Ectodermal cell (in vitro differentiated cells): Measurements from ENCODE around the gene EPHA7.

Experiments used
- H3K27ac ChIP-seq: 2 replicates; pipeline ENCODE4 v1.7.0; 2013; ENCODE audit warnings: mild to moderate bottlenecking, low read depth, low read length; ENCODE audit not compliant: insufficient read depth, poor library complexity, severe bottlenecking
- H3K27me3 ChIP-seq: 2 replicates; pipeline ENCODE4 v1.7.0; 2013; ENCODE audit warnings: mild to moderate bottlenecking, low read length; ENCODE audit not compliant: insufficient read depth, control insufficient read depth, poor library complexity, severe bottlenecking
- H3K36me3 ChIP-seq: one replicate; pipeline ENCODE4 v1.7.0; 2013; ENCODE audit warnings: low read length; ENCODE audit not compliant: control insufficient read depth, insufficient read depth
- H3K4me1 ChIP-seq: one replicate; pipeline ENCODE4 v1.7.0; 2013; ENCODE audit warnings: low read length; ENCODE audit not compliant: control insufficient read depth, insufficient read depth
- H3K4me3 ChIP-seq: 2 replicates; pipeline ENCODE4 v1.7.0; 2013; ENCODE audit warnings: low read depth, low read length, control low read depth; ENCODE audit not compliant: insufficient read depth
- H3K9me3 ChIP-seq: 2 replicates; pipeline ENCODE4 v1.7.0; 2013; ENCODE audit warnings: mild to moderate bottlenecking, low read length, moderate library complexity; ENCODE audit not compliant: control insufficient read depth
- WGBS, 2 experiments: methylation state at CpG; one replicate each; pipeline ENCODE4 v1.1.7; 2013; ENCODE audit warnings: missing lambda C conversion rate in 2 of 2; 5-methylcytosine and 5-hydroxymethylcytosine counted together

The EPHA7 gene

GRCh38 chr6:93222071-93222851 is 197.1 kb downstream of the EPHA7 start:
- no peaks in the 10 kb centered on the region for H3K4me1 ChIP-seq
- no peaks in the 10 kb centered on the region for H3K36me3 ChIP-seq
- H3K27me3 ChIP-seq: no peaks in the 10 kb centered on the region
- no peak overlapping the region for H3K27ac ChIP-seq
- no peaks in the 10 kb centered on the region for H3K9me3 ChIP-seq
- 86 to 92% methylated on average over 3 of the region's 4 CpGs for WGBS, 2 experiments
- no peak overlapping the region for H3K4me3 ChIP-seq

GRCh38 chr6:93219447-93219846 is 199.9 kb downstream of the EPHA7 start:
- Histone ChIP-seq H3K27ac (no peak overlapping the region), H3K27me3 (no peaks in the 10 kb centered on the region)
- WGBS, 2 experiments: 92 to 95% methylated on average over 1 of the region's 1 CpG

DNA sequence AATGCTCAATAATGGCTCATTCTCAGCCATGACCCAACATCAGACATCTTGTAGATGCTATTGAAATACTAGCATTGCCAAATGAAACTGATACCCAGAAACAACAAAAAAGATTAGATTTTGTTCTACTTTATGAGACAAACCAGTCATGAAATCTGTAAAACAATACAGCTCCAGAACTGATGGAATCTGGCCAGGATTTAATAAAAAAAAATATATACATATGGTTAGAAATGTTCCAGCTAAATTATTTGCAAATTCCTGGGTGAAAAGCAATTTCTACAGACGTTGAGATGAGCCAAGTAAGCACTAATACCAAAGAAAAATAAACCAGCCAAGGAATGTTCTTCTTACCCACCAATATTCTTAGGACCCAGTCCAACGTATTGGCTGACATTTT is 201.3 kb downstream of the EPHA7 start:
- WGBS, 2 experiments: 92 to 100% methylated on average over 1 of the region's 2 CpGs
- H3K27me3 ChIP-seq: no peaks in the 10 kb centered on the region
- H3K4me3 ChIP-seq: no peak overlapping the region
- no peaks in the 10 kb centered on the region for H3K36me3 ChIP-seq
- H3K4me1 ChIP-seq: no peaks in the 10 kb centered on the region
- no peaks in the 10 kb centered on the region for H3K9me3 ChIP-seq
- no peak overlapping the region for H3K27ac ChIP-seq

More at GRCh38 chr6:93219447-93219846, 199.9 kb downstream of the EPHA7 start:
- Histone ChIP-seq H3K4me3 (no peak overlapping the region), H3K9me3 (no peaks in the 10 kb centered on the region), H3K36me3 (no peaks in the 10 kb centered on the region), H3K4me1 (no peaks in the 10 kb centered on the region)

DNA sequence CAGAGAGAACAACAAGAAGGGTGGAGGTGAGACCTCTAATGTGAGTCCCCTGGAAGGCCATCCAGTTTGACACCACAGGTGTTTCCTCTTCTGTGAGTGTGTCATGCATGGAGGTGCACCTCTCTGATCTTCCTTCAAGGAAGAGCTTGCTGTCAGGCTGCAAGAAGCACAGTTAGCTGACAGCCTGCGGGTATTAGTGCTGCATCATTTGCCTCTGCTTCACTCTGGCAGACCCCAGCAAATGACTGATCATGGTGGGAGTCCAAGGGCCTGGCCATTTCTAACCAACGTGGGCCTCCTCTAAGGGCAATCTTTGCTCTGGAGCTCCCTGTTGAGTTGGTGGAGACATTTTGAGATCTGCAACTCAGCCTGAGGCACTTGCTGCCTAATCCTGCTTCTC is 206.3 kb downstream of the EPHA7 start:
- Histone ChIP-seq H3K36me3 (no peaks in the 10 kb centered on the region), H3K4me1 (no peaks in the 10 kb centered on the region), H3K27ac (no peak overlapping the region), H3K9me3 (no peaks in the 10 kb centered on the region), H3K27me3 (no peaks in the 10 kb centered on the region), H3K4me3 (no peak overlapping the region)
- WGBS, 2 experiments: 78 to 81% methylated on average over 2 of the region's 2 CpGs

DNA sequence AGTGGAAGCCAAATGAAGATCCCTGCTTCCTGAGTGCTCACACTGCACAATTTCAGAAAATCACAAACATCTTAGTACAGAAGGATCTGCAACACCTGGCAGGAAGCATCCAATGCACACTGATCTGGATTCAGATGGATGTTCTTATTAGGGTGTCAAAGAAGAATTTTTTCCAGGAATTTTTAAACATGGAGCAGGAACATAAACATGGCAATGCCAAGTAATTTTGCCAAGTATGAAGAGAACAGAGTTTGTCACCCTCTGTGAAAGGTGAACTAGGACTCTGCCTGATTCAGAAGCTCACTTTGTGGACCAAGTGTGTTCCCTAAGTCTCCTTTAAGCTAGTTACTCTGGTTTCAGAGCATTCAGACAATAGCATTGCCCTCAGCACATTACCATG is 208.5 kb downstream of the EPHA7 start:
- Histone ChIP-seq H3K27ac (no peak overlapping the region), H3K9me3 (no peaks in the 10 kb centered on the region), H3K4me3 (no peak overlapping the region), H3K4me1 (no peaks in the 10 kb centered on the region), H3K27me3 (no peaks in the 10 kb centered on the region), H3K36me3 (no peaks in the 10 kb centered on the region)

- WGBS, 2 experiments: 93 to 95% methylated on average over 3 to 4 of the region's 4 CpGs
- Histone ChIP-seq H3K4me1 (no peaks in the 10 kb centered on the region), H3K27ac (no peak overlapping the region), H3K27me3 (no peaks in the 10 kb centered on the region), H3K9me3 (no peaks in the 10 kb centered on the region), H3K36me3 (no peaks in the 10 kb centered on the region), H3K4me3 (no peak overlapping the region)
These were observed 210.0 kb downstream of the EPHA7 start for GRCh38 chr6:93209358-93209757.

DNA sequence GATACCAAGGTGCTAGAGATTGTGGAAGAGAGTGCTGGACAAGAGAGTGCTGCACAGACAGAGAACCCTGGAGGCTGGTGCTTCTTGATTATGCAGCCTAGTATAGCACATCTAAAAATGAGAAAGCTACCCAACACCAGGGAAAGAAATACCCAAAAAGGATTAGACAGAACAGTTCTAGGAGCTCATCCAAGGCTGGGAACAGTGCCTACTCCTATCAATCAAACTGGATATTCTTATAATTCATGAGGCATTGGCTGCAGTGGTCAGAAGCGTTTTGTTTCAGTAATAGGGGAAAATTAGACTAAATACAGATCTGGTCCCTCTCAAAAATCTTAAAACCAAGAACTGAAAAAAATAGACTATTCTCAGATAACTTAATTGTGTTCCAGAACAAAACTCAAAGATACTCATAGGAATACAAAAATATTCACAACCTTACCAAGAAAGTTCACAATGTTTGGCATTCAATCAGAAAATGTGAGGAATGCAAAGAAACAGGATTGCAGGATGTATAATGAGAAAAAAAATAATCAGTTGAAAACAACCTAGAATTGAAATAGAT is 222.9 kb downstream of the EPHA7 start:
- WGBS, 2 experiments: 88% methylated on average over 1 of the region's 1 CpG; no CpG with 5 or more reads in 1 of the 2 experiments
- no peaks in the 10 kb centered on the region for H3K9me3 ChIP-seq
- H3K27me3 ChIP-seq: no peaks in the 10 kb centered on the region
- no peaks in the 10 kb centered on the region for H3K36me3 ChIP-seq
- H3K4me1 ChIP-seq: no peaks in the 10 kb centered on the region
- H3K4me3 ChIP-seq: no peak overlapping the region
- H3K27ac ChIP-seq: no peak overlapping the region

DNA sequence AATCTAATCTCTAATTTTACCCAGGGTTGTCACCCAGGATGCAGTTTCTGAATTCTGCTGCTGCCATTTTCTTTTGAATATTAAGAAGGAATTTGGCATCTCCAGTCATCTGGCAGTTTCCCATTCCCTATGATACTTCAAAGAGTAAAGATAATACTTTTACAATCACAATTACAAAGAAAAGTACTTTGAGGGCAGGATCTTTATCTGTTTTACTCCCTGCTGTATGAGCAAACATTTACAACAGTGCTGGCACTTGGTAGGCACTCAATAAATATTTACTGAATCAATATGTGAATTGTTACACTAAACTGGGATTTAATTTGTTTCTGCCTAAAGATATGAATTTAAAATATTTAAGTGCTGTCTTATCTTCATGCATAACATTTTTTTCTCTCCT is 224.9 kb downstream of the EPHA7 start:
- Histone ChIP-seq H3K27ac (no peak overlapping the region), H3K4me1 (no peaks in the 10 kb centered on the region), H3K9me3 (no peaks in the 10 kb centered on the region), H3K27me3 (no peaks in the 10 kb centered on the region), H3K4me3 (no peak overlapping the region), H3K36me3 (no peaks in the 10 kb centered on the region)

- Histone ChIP-seq H3K36me3 (no peaks in the 10 kb centered on the region), H3K27me3 (no peaks in the 10 kb centered on the region), H3K27ac (no peak overlapping the region), H3K4me1 (no peaks in the 10 kb centered on the region), H3K9me3 (no peaks in the 10 kb centered on the region), H3K4me3 (no peak overlapping the region)
- 100% methylated on average over 1 of the region's 2 CpGs; no CpG with 5 or more reads in 1 of the 2 experiments for WGBS, 2 experiments
These were observed 225.5 kb downstream of the EPHA7 start for GRCh38 chr6:93193868-93194267.
